PFSK-1 (cell line): Measurements from ENCODE around the gene PRPH.

ENCODE experiments used
- FOXP2 ChIP-seq: optimal IDR thresholded peaks from 2 replicates; pipeline ENCODE3; 2011; ENCODE audit warnings: borderline replicate concordance, control low read depth, inconsistent platforms; ENCODE audit not compliant: insufficient read depth; ENCODE audit errors: extremely low read length, extremely low read depth
- POLR2AphosphoS5 ChIP-seq: IDR thresholded peaks from 2 replicates; pipeline ENCODE4 v1.6.1; 2012; ENCODE audit warnings: low read depth, mild to moderate bottlenecking, control low read depth, low read length, moderate library complexity
- REST ChIP-seq, 2 experiments: IDR thresholded peaks; 2 replicates each; pipeline versions ENCODE4 v1.6.1 to v1.8.0; 2011 to 2012; ENCODE audit warnings: low read depth in 2 of 2, low read length in 2 of 2, control low read depth in 1 of 2, inconsistent platforms in 1 of 2, mild to moderate bottlenecking in 1 of 2, moderate library complexity in 1 of 2; ENCODE audit not compliant: insufficient read depth in 1 of 2
- SIN3A ChIP-seq: IDR thresholded peaks from 2 replicates; pipeline ENCODE4 v1.6.1; 2012; ENCODE audit warnings: mild to moderate bottlenecking, low read length, moderate library complexity, borderline replicate concordance; ENCODE audit not compliant: insufficient read depth

GRCh38 chr12:49335118-49335954 lies 40.4 kb downstream of the PRPH start:
- no peak for TF ChIP-seq SIN3A
- TF ChIP-seq POLR2AphosphoS5 = no peak
- TF ChIP-seq REST (IDR thresholded peaks at IDR 0.05; ENCODE audit: insufficient read depth in 1 of 2, low read depth in 2 of 2, low read length in 2 of 2) = no peak
- TF ChIP-seq FOXP2 = no peak
